Measurements from ENCODE around the gene MIOX.
"Not testable (repeated sequence)": the region's sequence is repeated elsewhere in the genome, so short reads cannot be mapped to it uniquely, and the experiment has no call there.

The MIOX gene

DNA sequence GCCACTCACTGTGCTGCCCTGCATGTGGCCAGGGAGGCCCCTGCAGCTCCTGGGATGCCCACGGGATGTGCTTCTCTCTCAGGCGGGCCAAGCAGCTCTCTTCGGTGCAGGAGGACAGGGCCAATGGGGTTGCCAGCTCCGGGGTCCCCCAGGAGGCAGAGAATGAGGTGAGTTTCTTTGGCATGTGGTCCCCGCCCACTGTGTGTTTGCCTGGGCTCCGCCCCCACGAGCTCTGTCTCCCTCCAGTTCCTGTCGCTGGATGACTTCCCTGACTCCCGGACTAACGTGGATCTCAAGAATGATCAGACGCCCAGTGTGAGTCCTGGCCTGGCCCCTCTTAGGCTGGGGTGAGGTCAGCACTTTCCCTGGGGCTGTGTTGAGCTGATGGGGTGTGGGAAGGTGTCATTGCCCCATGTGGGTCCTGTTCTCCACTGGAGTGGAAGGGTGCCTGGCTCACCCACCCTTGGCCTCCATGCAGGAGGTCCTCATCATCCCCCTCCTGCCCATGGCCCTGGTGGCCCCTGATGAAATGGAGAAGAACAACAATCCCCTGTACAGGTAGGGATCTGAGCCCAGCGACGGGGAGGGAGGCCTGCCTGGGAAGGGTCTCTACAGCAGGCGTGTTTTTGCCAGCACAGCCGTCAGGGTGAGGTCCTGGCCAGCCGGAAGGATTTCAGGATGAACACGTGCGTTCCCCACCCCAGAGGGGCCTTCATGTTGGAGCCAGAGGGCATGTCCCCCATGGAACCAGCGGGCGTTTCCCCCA lies 31.0 kb downstream of the MIOX start:
- no peak for DNase-seq (ENCODE audit: low spot score)

DNA sequence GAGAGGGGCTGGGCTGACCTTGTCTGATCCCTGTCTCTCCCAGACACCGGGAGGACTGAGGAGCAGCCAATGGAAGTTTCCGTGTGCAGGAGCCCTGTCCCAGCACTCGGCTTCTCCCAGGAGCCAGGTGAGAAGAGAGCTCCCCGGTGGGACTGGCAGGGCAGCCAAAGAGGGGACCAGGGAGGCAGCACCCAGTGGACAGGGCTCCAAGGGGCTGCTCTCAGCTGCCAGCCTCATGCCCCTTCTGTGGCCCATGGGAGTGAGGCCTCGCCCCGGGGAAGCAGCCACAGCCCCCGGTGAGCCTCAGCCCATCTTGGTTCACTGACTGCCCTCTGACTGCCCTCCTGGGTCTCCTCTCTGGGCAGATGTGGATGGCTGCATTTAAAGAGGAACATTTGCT lies 31.9 kb downstream of the MIOX start:
- no peak for DNase-seq (ENCODE audit: low spot score)

DNA sequence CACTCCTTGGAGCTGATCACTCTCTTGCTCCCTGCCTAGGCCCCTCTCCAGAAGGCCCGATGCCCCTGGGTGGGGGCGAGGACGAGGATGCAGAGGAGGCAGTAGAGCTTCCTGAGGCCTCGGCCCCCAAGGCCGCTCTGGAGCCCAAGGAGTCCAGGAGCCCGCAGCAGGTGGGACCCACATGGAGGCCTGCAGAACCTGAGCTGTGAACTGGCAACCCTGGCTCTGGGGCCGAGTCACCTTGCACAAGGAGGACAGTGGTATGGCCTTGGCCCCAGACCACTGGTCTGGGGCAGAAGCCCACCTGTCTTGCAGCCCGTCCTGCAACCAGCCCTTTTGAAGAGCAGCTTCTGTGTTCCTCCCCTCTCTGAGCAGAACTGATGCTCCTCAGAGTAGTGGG lies 32.5 kb downstream of the MIOX start:
- no peak for DNase-seq (ENCODE audit: low spot score)

DNA sequence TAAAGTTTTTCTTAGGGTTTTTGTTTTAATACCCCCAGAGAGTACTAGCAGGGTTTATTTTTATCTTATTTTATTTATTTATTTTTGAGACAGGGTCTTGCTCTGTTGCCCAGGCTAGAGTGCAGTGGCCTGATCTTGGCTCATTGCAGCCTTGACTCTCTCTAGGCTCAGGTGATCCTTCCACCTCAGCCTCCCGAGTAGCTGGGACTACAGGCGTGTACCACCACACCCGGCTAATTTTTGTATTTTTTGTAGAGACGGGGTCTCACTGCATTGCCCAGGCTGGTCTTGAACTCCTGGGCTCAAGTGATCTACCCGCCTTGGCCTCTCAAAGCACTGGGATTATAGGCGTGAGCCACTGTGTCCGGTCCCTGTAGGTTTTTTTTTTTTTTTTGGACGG lies 33.5 kb downstream of the MIOX start:
- DNase-seq (ENCODE audit: low spot score): not testable (repeated sequence)

DNA sequence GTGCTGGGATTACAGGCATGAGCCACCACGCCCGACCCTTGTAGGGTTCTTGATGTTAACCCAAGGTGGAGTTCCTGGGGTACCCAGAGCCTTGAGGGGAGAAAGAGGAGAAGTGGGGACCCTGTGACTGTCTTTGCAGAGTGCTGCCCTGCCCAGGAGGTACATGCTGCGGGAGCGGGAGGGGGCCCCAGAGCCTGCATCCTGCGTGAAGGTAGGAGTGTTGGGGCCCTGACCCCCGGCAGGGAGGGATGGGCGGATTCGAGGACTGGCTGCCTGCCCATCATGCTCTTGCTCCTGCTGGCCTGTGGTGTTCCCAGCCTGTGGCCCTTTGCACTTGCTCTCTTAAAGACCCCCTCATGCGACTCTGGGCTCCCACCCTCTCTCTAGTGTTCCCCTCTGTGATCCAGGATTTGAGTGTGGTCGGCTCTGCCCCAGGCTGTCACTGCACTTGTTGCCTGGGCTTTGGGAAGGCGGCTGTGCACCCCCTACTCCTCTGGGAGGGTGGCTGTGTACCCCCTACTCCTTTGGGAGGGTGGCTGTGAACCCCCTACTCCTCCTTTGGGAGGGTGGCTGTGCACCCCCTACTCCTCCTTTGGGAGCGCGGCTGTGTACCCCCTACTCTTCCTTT lies 34.3 kb downstream of the MIOX start:
- no peak for DNase-seq (ENCODE audit: low spot score)

DNA sequence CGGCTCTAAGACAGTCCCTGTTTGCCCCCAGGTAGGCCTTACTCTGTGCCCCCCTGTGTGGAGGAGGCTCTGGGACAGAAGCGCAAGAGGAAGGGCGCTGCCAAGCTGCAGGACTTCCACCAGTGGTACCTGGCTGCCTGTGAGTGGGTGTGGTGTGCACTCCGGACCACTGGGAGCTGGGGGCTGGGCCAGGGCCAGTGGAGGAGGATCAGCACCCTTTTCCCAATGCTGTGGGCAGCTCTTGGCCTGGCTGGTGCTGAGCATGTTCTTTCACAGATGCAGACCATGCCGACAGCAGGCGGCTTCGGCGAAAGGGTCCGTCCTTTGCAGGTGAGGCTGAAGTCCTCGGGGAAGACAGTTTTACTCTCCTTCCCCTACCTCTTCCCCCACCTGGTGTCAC lies 35.1 kb downstream of the MIOX start:
- no peak for DNase-seq (ENCODE audit: low spot score)

DNA sequence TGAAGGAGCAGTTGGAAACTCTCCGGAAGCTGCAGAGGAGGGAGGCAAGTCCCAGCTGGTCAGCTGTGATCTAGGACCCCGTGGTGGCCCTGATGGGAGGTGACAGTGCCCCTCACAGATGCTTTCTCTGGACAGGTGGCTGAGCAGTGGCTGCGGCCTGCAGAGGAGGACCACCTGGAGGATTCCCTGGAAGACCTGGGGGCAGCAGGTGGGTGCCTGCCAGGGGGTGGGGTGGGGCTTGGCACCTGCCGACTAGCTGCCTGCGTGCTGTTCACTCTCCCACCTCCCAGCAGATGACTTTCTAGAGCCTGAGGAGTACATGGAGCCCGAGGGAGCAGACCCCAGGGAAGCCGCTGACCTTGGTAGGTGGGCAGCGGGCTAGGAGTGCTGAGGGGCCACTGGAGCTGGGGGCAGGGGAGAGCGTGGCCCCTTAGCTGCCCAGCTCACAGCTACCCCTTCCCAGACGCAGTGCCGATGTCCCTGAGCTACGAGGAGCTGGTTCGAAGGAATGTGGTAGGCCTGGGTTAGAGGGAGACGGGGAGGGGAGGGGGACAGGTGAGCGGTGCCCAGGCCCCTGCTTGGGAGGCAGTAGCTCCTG lies 35.6 kb downstream of the MIOX start:
- no peak for DNase-seq (ENCODE audit: low spot score)

DNA sequence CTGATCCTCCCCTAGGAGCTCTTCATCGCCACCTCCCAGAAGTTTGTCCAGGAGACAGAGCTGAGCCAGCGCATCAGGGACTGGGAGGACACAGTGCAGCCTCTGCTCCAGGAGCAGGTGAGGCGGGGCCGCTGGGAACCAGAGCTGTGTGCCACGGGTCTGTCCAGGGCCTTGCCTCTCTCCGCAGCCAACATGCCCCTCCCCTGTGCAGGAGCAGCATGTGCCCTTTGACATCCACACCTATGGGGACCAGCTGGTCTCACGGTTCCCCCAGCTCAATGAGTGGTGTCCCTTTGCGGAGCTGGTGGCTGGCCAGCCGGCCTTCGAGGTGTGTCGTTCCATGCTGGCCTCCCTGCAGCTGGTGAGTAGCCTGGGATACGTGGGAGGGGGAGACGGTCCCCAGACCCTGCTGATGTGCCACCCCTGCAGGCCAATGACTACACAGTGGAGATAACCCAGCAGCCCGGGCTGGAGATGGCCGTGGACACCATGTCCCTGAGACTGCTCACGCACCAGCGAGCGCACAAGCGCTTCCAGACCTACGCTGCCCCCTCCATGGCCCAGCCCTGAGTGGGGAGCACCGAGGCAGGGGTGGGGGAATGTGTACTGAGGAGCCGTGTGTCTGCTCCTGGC lies 36.3 kb downstream of the MIOX start:
- DNase-seq (ENCODE audit: low spot score): no peak

DNA sequence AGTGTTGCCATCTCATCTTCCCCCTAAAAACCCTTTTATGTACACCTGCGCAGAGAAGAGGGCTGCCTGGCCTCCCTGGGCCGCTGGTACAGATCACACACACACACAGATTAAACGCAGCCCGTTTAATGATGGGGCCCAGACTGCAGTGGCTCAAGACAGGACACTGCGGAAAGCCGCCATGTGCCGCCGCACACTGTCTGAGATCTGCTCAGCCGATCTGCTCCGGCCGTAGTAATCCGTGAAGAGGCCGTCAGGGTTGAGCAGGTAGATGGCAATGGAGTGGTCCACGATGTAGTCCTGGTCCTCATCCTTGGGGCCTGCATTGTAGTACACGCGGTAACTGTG lies 36.8 kb downstream of the MIOX start:
- DNase-seq (ENCODE audit: low spot score): no peak

DNA sequence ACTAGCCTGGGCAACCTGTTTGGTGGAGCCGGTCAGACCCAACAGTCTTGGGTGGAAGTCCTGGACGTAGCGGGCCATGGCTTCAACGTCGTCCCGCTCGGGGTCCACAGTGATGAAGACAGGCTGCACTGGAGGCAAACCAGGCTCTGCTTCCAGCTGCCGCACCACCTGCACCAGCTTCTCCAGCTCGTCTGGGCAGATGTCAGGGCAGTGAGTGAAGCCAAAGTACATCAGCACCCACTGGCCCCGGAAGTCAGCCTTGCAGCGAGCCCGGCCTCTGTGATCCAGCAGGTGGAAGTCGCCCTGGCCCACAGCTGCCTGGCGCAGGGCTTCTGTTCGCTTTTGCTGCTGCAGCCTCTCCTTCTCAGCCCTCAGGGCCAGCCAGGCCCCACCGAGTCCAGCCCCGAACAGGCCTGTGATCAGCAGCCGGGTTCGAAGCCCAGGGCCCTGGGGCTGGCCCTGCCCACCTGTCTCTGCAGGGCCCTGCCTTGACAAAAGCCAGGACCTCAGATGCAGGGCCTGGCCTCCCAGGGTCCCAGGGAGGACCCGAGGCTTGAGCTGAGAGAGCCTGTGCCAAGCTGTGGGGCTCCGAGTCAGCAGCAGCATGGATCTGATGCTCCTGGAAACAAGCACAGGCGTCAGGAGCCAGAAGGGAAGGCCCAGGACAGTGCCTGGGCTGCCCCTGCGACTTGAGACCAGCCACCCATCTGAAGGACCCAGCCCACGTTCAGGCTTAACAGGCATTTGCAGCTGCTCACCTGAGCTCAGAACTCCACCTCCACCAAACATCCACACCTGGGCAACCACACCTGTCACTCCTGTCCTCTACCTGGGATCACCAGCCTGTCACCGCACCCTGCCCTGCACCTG lies 37.4 kb downstream of the MIOX start:
- no peak for DNase-seq (ENCODE audit: low spot score)

DNA sequence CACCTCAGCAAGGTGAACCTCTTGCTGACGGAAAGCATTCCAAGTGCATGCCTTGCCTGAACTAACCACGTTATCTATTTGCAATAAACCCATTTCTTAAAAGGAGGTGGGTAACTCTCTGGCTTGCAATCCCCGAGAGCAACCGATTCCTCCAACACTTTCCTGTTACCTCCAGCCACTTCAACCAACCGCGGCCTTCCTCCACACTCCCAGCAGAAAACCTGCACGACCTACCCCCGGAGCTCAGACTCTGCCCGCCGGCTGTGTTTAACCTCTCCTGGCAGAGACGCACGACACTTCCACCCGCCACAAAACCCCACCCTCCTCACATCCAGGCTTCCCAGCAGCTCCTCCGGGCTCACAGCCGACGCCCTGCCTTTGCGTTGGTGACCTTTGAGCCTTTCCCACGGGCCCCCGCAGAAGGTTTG lies 38.0 kb downstream of the MIOX start:
- DNase-seq (ENCODE audit: low spot score): no peak

DNA sequence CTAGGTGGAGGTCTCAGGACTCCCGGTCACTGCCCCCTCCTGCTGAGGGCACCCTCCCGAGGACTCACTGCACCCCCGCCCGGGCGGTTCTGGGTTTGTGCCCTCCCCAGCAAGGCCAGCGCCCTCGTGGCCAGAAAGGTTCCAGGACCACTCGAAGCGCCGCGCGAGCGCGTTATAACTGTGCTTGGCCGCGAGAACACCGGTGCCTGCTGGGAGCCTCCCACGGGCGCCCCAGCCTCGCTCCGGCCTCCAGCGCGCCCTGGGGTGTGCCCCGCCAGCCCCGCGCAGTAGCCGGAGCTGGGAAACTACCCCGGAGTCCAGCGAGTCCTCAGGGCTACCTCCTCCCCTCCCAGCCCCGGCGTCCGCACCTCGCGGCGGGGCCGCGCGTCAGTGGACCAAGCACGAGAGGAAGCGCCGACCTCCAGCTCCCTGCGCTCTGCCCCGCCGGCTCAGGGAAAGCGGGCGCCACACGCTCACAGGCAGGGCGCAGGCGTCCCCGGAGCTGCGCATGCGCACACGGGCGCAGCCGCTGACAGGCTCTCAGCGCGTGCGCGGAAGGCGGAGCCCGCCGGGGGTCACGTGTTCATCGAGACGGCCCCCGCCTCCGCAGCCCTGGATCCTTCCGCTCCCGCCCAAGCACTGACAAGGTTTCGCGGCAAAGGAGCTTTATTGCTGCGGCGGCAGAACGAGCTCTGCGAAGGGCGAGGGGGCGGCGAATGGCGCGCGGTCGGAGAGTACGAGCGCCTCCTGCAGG lies 38.6 kb downstream of the MIOX start, which contains the start of gene SCO2:
Gene SCO2 (minus strand): TSS at position 495 of the 754 bp plus-strand sequence. CDS start 1,187 bp downstream, outside the sequence.
- DNase-seq (ENCODE audit: low spot score): peak; percentile 94

DNA sequence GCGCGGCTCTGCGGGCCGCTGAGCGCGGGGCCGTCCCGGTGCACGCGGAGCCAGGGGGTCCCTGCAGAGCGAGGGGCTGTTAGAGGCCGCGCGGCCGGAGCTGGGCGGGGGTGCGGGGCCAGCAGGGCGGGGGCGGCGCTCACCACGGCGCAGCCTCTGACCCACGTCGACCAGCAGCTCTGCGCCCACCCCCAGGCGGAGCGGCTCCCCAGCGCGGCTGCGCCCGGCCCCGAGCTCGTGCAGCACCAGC lies 39.1 kb downstream of the MIOX start:
- peak; percentile 71 for DNase-seq (ENCODE audit: low spot score)

DNA sequence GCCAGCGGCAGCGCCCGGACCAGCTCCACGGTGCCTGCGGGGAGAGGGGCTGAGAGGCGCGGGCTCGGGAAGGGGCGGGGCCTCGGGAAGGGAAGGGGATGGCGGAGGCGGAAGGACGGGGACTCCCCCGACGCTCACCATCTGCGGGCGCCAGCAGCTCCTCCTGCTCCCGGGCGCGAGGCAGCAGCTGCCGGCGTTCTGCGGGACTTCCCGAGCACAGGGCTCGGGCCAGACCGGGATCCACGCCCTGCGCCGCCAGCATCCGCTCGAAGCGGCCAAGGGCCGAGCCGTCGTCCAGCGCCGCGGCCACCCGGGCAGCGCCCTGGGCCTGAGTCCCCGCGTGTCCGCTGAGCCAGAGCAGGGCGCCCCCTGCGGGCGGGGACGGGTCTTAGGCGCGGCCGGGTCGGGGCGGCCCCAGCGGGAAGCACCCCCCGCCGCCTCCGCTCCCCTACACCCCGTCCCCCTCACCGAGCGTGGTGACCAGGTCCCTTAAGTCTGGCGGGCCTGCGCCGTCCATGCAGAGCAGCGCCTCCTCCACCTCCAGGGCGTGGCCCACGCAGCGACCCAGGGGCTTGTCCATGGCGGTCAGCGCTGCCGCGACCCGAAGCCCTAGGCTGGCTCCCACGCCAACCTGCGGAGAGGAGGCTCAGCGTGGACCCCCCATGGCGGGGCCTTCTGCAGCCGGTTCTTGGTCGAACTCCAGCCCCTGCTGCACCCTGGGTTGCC lies 39.6 kb downstream of the MIOX start:
- DNase-seq (ENCODE audit: low spot score): no peak

DNA sequence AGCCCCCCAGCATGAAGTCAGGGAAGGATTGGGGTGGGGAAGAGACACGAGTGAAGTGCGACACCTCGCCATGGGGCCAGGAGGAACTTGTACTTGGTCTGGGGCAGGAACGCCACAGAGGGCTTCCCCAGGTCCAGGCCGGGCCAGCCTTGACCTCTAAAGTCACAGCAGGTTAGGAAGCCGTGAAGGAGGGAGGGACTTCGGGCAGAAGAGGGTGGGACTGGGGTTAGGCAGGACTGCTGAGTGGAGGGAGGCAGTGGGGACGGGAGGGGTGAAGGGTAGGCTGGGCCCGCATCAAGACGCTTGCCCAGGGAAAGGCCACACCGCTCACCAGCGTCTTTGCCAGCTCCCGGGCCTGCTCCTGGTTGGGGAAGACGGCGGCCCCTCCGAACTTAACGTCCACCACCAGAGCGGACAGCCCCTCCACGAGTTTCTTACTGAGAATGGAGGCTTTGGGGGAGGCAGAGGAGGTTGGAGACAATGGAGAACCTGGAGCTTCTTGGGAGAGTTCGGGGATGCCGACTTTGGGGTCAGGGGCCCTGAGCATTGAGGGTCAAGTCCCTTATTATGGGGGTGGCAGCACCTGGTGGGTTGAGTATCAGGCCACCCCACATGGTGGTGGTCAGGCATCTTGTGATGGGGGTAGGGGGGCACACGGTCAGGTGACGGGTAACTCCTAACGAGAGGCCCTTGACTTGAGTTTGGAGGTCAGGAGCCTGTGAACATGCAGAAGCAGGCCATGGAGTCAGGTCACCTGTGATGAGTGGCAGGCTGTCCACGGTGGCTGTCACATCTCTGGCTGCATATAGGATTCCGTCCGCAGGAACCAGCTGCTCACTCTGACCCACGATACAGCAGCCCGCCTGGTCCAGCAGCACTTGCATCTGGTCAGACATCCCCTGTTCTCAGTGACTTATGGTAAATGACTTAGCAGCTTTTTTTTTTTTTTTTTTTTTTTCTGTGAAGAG lies 40.5 kb downstream of the MIOX start:
- no peak for DNase-seq (ENCODE audit: low spot score)

DNA sequence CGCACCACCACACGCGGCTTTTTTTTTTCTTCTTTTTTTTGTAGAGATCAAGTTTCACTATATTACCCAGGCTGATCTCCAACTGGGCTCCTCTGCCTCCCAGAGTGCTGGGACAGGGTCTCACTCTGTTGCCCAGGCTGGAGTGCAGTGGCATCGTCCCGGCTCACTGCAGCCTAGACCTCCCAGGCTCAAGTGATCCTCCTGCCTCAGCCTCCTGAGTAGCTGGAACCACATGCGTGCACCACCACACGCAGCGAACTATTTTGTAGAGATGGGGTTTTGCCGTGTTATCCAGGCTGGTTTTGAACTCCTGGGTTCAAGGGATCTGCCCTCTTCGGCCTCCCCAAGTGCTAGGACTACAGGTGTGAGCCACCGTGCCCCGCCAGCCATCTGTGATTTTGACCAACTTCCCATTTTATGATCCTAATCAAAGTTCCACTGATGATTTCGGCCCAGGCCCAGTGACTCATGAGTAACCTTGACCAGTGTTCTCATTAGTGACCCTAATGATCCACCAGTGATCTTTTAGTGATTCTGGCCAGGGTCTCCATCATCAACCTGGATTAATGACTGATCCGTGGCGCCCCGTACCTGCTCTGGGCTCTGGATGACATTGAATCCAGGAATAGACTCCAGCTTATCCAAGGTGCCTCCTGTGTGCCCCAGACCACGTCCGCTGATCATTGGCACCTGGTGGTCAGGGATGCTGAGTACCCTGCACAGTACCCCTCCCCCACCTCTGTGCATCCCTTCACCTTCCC lies 41.4 kb downstream of the MIOX start:
- DNase-seq (ENCODE audit: low spot score): no peak

DNA sequence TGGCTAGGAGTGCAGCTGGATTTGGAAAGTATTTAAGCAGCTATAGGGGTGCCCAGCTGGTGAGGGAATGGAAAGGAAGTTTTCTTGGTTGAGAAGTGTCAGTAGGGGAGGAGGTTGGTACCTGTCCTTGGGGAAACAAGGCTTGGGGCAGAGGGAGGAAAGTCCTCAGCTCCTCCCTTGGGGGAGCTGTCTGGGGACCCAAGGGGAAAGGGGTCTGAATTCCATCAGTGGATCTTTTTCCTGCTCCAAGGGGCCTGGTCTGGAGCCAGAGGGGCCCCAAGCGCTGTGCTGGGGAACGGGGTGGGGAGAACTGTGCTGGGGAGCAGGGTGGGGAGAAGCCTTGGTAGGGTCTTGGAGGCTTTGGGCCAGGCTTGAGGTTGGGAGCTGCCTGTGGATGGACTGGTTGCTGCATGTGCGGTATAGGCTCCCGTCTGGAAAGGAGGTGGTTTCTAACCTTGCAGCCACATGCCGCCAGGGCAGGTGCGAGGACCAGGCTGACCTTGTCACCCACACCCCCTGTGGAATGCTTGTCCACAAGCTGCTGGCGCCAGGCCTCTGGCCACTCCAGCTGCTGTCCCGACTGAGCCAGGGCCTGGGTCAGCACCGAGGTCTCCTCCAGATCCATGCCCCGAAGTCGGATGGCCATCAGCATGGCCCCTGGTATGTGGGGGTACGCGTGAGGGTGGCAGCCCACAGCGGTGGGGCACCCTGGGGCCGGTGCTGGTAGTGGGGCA lies 42.2 kb downstream of the MIOX start:
- no peak for DNase-seq (ENCODE audit: low spot score)

DNA sequence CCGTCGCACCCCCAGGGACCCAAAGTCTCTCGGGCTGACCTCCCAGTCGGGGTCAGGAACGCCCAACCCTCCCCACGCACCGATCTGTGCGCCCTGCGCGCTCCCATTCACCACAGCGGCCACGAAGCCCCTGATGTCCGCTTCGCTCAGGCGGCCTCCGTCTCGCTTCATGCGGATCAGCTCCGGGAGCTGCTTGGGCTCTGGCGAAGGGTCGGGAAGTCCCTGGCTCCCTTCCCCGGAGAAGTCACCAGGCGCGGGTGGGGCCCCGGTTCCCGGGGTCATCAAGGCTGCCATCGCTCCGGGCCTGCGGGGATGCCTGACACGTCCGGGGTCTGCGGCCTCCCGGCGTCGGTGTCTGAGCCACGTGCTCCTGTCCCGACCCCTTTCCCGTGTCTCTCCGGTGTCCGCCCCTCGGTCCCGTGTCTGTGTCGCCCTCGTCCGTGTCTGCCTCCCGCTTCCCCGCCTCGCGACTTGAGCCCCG lies 42.8 kb downstream of the MIOX start:
- DNase-seq (ENCODE audit: low spot score): no peak
